ENCODE data around the gene CCDC178.

DNA sequence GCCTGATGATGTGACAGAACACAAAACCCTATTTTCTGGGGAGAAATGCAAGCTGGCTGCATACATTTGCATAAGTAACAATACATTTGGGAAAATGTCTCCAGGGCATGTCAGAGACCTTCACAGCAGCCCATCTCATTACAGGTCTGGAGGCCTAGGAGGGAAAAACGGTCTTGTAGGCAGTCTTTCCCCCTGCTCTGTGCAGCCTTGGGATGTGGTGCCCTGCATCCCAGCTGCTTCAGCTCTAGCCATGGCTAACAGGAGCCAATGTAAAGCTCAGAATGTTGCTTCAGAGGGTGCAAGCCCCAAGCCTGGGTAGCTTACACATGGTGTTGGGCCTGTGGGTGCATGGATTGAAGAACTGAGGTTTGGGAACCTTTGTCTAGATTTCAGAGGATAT lies 133.0 kb downstream of the CCDC178 start:
- TF ChIP-seq, protein P1, sequence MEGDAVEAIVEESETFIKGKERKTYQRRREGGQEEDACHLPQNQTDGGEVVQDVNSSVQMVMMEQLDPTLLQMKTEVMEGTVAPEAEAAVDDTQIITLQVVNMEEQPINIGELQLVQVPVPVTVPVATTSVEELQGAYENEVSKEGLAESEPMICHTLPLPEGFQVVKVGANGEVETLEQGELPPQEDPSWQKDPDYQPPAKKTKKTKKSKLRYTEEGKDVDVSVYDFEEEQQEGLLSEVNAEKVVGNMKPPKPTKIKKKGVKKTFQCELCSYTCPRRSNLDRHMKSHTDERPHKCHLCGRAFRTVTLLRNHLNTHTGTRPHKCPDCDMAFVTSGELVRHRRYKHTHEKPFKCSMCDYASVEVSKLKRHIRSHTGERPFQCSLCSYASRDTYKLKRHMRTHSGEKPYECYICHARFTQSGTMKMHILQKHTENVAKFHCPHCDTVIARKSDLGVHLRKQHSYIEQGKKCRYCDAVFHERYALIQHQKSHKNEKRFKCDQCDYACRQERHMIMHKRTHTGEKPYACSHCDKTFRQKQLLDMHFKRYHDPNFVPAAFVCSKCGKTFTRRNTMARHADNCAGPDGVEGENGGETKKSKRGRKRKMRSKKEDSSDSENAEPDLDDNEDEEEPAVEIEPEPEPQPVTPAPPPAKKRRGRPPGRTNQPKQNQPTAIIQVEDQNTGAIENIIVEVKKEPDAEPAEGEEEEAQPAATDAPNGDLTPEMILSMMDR (IDR thresholded peaks at IDR 0.05), result no peak
- TF ChIP-seq POLR2A (IDR thresholded peaks at IDR 0.05), result no peak
